Thyroid gland (tissue), 4 donors: ENCODE data around the gene UNC80. TPM values are rescaled to one million over a fixed set of nuclear protein-coding genes. Genes with fewer than 3 reads are reported as not detected.

Experiments
- DNase-seq, 2 donors: peaks; one replicate each; pipeline ENCODE4 v3.0.0-alpha.2; 2019
- H3K27ac ChIP-seq, 3 donors: fragments of 200-600 bp; sonication (generic); 1 replicate in 2 of 3; 2 replicates in 1 of 3; pipeline ENCODE4 v1.5.1; 2016 to 2019; ENCODE audit warnings: mild to moderate bottlenecking in 1 of 3, moderate library complexity in 1 of 3
- H3K27me3 ChIP-seq: fragments of 200-600 bp; sonication (generic); one replicate; pipeline ENCODE4 v1.5.1; 2019
- H3K36me3 ChIP-seq, 2 donors: fragments of 200-600 bp; sonication (generic); one replicate each; pipeline ENCODE4 v1.5.1; 2016 to 2019
- H3K4me1 ChIP-seq, 2 donors: fragments of 200-600 bp; sonication (generic); one replicate each; pipeline ENCODE4 v1.5.1; 2017 to 2019
- H3K4me3 ChIP-seq, 3 donors: fragments of 200-600 bp; sonication (generic); replicated peaks in 1 of 3; 1 replicate in 2 of 3; 2 replicates in 1 of 3; pipeline ENCODE4 v1.5.1; 2016; ENCODE audit warnings: mild to moderate bottlenecking in 1 of 3
- H3K9me3 ChIP-seq: fragments of 200-600 bp; sonication (generic); one replicate; pipeline ENCODE4 v1.5.1; 2017
- POLR2A ChIP-seq, 2 donors: fragments of 450-650 bp; IDR thresholded peaks; one replicate each; pipeline ENCODE4 v1.6.1; 2017; ENCODE audit warnings: antibody characterized with exemption in 2 of 2, mild to moderate bottlenecking in 2 of 2, moderate library complexity in 1 of 2
- WGBS, 2 donors: methylation state at CpG; one replicate each; pipeline ENCODE4 v1.1.5; 2017; 5-methylcytosine and 5-hydroxymethylcytosine counted together
- intact Hi-C: fragments of 100-400 bp; cut with DNase I; formaldehyde crosslinking; loops from one replicate; pipeline ENCODE4 v1.15.1; 2023
- total RNA-seq, 4 donors: library from RNA; depleted of rRNA; stranded (reverse); fragments of >200 nt; gene quantifications; one replicate each; pipeline ENCODE4 v1.2.3, GENCODE V29; 2016
- TF ChIP-seq, protein P1 (sequence below), 6 experiments: fragments of 200-600 bp in 3 of 6; fragments of 450-650 bp in 3 of 6; sonication (generic) in 3 of 6; IDR thresholded peaks; one replicate each; pipeline ENCODE4 v1.5.1; 2016 to 2019; ENCODE audit warnings: antibody characterized with exemption in 6 of 6, mild to moderate bottlenecking in 2 of 6, inconsistent platforms in 1 of 6, moderate library complexity in 1 of 6

The UNC80 gene
- total RNA-seq, 4 donors from 2014 or later, result 0.27 to 3.8 (median 2.0) TPM

DNA sequence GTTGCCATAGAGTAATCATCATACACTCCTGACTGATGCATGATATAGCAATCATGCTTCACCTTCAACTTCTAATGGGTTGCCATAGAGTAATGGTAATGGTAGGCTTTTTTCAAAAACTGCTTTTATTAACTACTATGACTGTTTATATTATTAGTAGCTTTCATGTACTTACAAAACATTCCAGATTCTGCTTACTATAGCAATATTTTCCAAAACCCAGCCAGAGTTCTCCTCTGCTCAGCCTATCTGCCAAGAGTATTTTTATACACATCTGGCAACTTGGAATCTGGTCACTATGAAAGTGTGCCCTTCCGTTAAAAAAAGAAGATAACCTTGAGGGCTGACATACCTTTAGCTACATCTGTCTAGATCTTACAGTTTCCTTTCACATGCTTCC is 5.0 kb upstream of the UNC80 start:
- TF ChIP-seq, protein P1, sequence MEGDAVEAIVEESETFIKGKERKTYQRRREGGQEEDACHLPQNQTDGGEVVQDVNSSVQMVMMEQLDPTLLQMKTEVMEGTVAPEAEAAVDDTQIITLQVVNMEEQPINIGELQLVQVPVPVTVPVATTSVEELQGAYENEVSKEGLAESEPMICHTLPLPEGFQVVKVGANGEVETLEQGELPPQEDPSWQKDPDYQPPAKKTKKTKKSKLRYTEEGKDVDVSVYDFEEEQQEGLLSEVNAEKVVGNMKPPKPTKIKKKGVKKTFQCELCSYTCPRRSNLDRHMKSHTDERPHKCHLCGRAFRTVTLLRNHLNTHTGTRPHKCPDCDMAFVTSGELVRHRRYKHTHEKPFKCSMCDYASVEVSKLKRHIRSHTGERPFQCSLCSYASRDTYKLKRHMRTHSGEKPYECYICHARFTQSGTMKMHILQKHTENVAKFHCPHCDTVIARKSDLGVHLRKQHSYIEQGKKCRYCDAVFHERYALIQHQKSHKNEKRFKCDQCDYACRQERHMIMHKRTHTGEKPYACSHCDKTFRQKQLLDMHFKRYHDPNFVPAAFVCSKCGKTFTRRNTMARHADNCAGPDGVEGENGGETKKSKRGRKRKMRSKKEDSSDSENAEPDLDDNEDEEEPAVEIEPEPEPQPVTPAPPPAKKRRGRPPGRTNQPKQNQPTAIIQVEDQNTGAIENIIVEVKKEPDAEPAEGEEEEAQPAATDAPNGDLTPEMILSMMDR (IDR thresholded peaks at IDR 0.05), result no peak
- no peak for TF ChIP-seq POLR2A (IDR thresholded peaks at IDR 0.05)
- Histone ChIP-seq H3K36me3 (no peaks in the 10 kb centered on the region), H3K27ac (no peak overlapping the region), H3K4me1 (no peaks in the 10 kb centered on the region), H3K27me3 (no peaks in the 10 kb centered on the region), H3K4me3 (no peak overlapping the region), H3K9me3 (no peaks in the 10 kb centered on the region)
- DNase-seq, result no peak
- 81 to 88% methylated on average over 1 of the region's 1 CpG for WGBS, 2 donors
- intact Hi-C loops, result no loop called here

DNA sequence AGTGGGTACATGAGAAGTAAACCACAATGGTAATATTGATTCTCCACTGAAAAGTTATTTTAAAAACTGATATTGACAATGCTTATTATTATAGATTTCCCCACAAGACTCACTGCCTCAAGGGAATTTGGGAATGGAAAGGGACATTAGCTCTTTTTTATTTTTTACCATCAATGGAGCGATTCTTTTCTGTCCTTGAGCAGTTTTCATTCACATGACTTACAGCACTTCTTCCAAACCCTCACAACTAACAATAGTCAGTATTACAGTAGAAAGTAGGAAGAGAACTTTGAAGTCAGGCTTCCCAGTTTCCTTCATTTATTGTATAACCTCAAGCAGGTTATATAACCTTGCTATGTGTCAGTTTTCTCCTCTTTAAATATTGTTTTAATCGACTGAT is 4.3 kb upstream of the UNC80 start:
- H3K4me3 ChIP-seq, result no peak overlapping the region
- DNase-seq, result no peak
- intact Hi-C loops, result no loop called here
- H3K36me3 ChIP-seq, result no peaks in the 10 kb centered on the region
- H3K27ac ChIP-seq, result no peak overlapping the region
- no peaks in the 10 kb centered on the region for H3K27me3 ChIP-seq
- WGBS, 2 donors, result 64 to 65% methylated on average over 2 of the region's 2 CpGs
- H3K9me3 ChIP-seq, result no peaks in the 10 kb centered on the region
- no peaks in the 10 kb centered on the region for H3K4me1 ChIP-seq
- TF ChIP-seq, protein P1 (IDR thresholded peaks at IDR 0.05), result no peak
- TF ChIP-seq POLR2A (IDR thresholded peaks at IDR 0.05), result no peak

DNA sequence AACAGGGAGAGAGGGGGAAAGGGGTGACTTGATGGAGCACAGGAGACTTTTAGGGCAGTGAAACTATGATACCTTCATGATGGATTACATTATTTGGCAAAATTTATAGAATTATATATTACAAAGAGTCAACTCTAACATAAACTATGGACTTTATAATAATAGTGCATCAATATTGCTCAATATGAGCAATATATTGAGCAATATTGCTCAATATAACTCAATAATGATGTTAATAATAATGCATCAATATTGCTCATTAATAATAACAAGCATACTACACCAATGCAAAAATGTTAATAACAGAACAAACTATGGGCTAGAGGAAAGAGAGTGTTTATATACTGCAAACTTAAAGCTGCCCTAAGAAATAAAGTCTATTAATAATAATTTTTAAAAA is 3.1 kb upstream of the UNC80 start:
- Histone ChIP-seq H3K36me3 (no peaks in the 10 kb centered on the region), H3K4me3 (no peak overlapping the region)
- no peak for DNase-seq

DNA sequence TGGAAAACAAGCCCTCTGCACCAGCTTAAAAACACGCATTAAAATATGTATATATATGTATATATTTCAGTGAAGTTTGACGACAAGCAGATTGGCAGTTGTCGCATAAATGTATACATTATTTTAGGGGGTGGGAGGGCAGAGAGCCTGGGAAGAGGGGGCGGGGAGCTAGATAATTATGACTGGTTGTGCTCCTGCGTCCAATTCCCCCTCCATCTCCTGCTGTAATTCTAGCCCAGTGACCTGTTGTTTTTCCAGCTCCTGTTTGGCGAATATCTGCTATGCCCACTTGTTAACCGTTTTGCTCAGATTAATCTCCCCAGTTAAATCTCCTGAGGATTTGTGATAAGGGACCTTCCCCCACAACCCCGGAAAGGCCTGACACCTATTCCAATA is 656 bp downstream of the UNC80 start:
- H3K4me1 ChIP-seq, result no peaks in the 10 kb centered on the region
- no peak for DNase-seq
- intact Hi-C loops, result no loop called here
- TF ChIP-seq, protein P1 (IDR thresholded peaks at IDR 0.05), result no peak
- no peak for TF ChIP-seq POLR2A (IDR thresholded peaks at IDR 0.05)
- no peak overlapping the region for H3K27ac ChIP-seq
- no peaks in the 10 kb centered on the region for H3K36me3 ChIP-seq
- H3K9me3 ChIP-seq, result no peaks in the 10 kb centered on the region
- H3K4me3 ChIP-seq, result no peak overlapping the region
- no peaks in the 10 kb centered on the region for H3K27me3 ChIP-seq
- WGBS, 2 donors, result 13 to 17% methylated on average over 8 of the region's 8 CpGs

More for the DNA sequence above, 3.1 kb upstream of the UNC80 start:
- Histone ChIP-seq H3K4me1 (no peaks in the 10 kb centered on the region), H3K27ac (no peak overlapping the region), H3K9me3 (no peaks in the 10 kb centered on the region), H3K27me3 (no peaks in the 10 kb centered on the region)
- no peak for TF ChIP-seq POLR2A (IDR thresholded peaks at IDR 0.05)
- TF ChIP-seq, protein P1 (IDR thresholded peaks at IDR 0.05), result no peak
- intact Hi-C loops, result no loop called here

DNA sequence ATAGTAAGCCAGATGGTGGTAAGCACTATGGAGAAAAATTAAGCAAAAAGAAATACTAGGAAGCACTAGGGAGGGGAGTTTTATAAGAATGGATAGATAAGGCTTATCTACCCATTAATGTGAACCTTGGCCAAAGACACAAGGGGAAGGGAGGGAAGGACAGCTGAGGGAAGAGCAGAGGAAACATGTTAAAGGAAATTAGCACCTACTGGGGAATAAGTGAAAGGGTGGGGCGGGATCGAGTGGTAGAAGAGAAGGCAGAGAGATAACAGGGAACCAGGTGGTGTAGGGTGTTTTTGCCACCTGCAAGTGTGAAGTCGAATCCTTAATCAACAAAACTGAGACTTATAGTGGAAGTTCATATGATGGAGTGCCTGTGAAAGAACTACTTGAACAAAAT is 1.7 kb downstream of the UNC80 start:
- no peaks in the 10 kb centered on the region for H3K27me3 ChIP-seq
- DNase-seq, result no peak
- intact Hi-C loops, result no loop called here
- no peaks in the 10 kb centered on the region for H3K4me1 ChIP-seq
- H3K4me3 ChIP-seq, result no peak overlapping the region
- no peaks in the 10 kb centered on the region for H3K9me3 ChIP-seq
- H3K36me3 ChIP-seq, result no peaks in the 10 kb centered on the region
- no peak overlapping the region for H3K27ac ChIP-seq
- WGBS, 2 donors, result 33 to 38% methylated on average over 3 of the region's 3 CpGs
- TF ChIP-seq POLR2A (IDR thresholded peaks at IDR 0.05), result no peak
- TF ChIP-seq, protein P1 (IDR thresholded peaks at IDR 0.05), result no peak
